ENCODE measurements around the gene TTC7B.

TTC7B gene

GRCh38 chr14:90773196-90773486, 43.1 kb downstream of the TTC7B start:
- TF ChIP-seq EZH2 (IDR thresholded peaks at IDR 0.05; ENCODE audit: borderline replicate concordance, low read depth, low read length, severe bottlenecking): no peak
- TF ChIP-seq CTCF (IDR thresholded peaks at IDR 0.05; ENCODE audit: borderline replicate concordance, extremely low read depth, low read length, poor library complexity, severe bottlenecking): no peak
- H2AFZ ChIP-seq (ENCODE audit: low read depth, low read length): no peak overlapping the region
- no peaks in the 10 kb centered on the region for H3K79me2 ChIP-seq (ENCODE audit: insufficient read depth, low read length)
- no peak overlapping the region for H3K4me3 ChIP-seq (ENCODE audit: low read depth in 1 of 2, low read length in 2 of 2)
- peaks cover 1% of the 10 kb centered on the region for H3K9me3 ChIP-seq (ENCODE audit: insufficient read depth, low read length, severe bottlenecking)
- no peaks in the 10 kb centered on the region for H3K36me3 ChIP-seq (ENCODE audit: insufficient read depth, low read length)
- no peak for ATAC-seq (ENCODE audit: insufficient read depth, low read depth)
- H4K20me1 ChIP-seq (ENCODE audit: insufficient read depth, low read length): no peaks in the 10 kb centered on the region
- H3K9ac ChIP-seq (ENCODE audit: low read depth, low read length): no peak overlapping the region
- DNase-seq: no peak
- H3K4me1 ChIP-seq (ENCODE audit: insufficient read depth, low read length): no peaks in the 10 kb centered on the region
- no peak overlapping the region for H3K27ac ChIP-seq (ENCODE audit: low read length)
- no peaks in the 10 kb centered on the region for H3K27me3 ChIP-seq (ENCODE audit: insufficient read depth, low read length, poor library complexity)
- H3K4me2 ChIP-seq (ENCODE audit: insufficient read depth, low read length): no peak overlapping the region

DNA sequence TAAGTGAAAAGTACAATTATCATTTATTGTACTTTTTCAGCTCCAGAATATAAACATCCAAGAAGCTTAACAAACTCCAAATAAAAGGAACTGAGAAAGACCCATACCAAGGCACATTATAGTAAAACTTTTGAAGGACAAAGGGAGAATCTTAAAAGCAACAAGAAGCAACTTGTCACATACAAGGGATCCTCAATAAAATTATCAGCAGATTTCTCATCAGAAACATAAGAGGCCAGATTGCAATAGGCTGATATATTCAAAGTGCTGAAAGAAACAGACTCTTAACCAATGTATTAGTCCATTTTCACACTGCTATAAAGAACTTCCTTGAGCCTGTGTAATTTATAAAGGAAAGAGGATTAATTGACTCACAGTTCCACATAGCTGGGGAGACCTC, 48.3 kb downstream of the TTC7B start:
- H3K79me2 ChIP-seq (ENCODE audit: insufficient read depth, low read length): no peaks in the 10 kb centered on the region
- no peak for TF ChIP-seq CTCF (IDR thresholded peaks at IDR 0.05; ENCODE audit: borderline replicate concordance, extremely low read depth, low read length, poor library complexity, severe bottlenecking)
- TF ChIP-seq EZH2 (IDR thresholded peaks at IDR 0.05; ENCODE audit: borderline replicate concordance, low read depth, low read length, severe bottlenecking): no peak
- peaks cover 25% of the 10 kb centered on the region for H3K9me3 ChIP-seq (ENCODE audit: insufficient read depth, low read length, severe bottlenecking)

GRCh38 chr14:90760591-90761316, 55.5 kb downstream of the TTC7B start:
- no peaks in the 10 kb centered on the region for H3K36me3 ChIP-seq (ENCODE audit: insufficient read depth, low read length)
- no peak overlapping the region for H3K4me3 ChIP-seq (ENCODE audit: low read depth in 1 of 2, low read length in 2 of 2)
- DNase-seq: no peak
- no peak overlapping the region for H3K9ac ChIP-seq (ENCODE audit: low read depth, low read length)
- H3K27ac ChIP-seq (ENCODE audit: low read length): no peak overlapping the region
- H3K27me3 ChIP-seq (ENCODE audit: insufficient read depth, low read length, poor library complexity): no peaks in the 10 kb centered on the region
- no peak overlapping the region for H2AFZ ChIP-seq (ENCODE audit: low read depth, low read length)
- peaks cover 14% of the 10 kb centered on the region for H3K9me3 ChIP-seq (ENCODE audit: insufficient read depth, low read length, severe bottlenecking)
- peaks cover 18% of the 10 kb centered on the region for H3K4me1 ChIP-seq (ENCODE audit: insufficient read depth, low read length)
- H3K79me2 ChIP-seq (ENCODE audit: insufficient read depth, low read length): no peaks in the 10 kb centered on the region
- no peak for ATAC-seq (ENCODE audit: insufficient read depth, low read depth)
- no peak for TF ChIP-seq EZH2 (IDR thresholded peaks at IDR 0.05; ENCODE audit: borderline replicate concordance, low read depth, low read length, severe bottlenecking)
- TF ChIP-seq CTCF (IDR thresholded peaks at IDR 0.05; ENCODE audit: borderline replicate concordance, extremely low read depth, low read length, poor library complexity, severe bottlenecking): peak; percentile 58
- no peak overlapping the region for H3K4me2 ChIP-seq (ENCODE audit: insufficient read depth, low read length)
- no peaks in the 10 kb centered on the region for H4K20me1 ChIP-seq (ENCODE audit: insufficient read depth, low read length)

More for the DNA sequence above, 48.3 kb downstream of the TTC7B start:
- no peak for ATAC-seq (ENCODE audit: insufficient read depth, low read depth)
- Histone ChIP-seq H3K4me3 (ENCODE audit: low read depth in 1 of 2, low read length in 2 of 2) (no peak overlapping the region), H3K4me1 (ENCODE audit: insufficient read depth, low read length) (no peaks in the 10 kb centered on the region), H4K20me1 (ENCODE audit: insufficient read depth, low read length) (no peaks in the 10 kb centered on the region), H3K27ac (ENCODE audit: low read length) (no peak overlapping the region), H3K4me2 (ENCODE audit: insufficient read depth, low read length) (no peak overlapping the region), H3K27me3 (ENCODE audit: insufficient read depth, low read length, poor library complexity) (no peaks in the 10 kb centered on the region), H3K9ac (ENCODE audit: low read depth, low read length) (no peak overlapping the region), H3K36me3 (ENCODE audit: insufficient read depth, low read length) (no peaks in the 10 kb centered on the region), H2AFZ (ENCODE audit: low read depth, low read length) (no peak overlapping the region)
- no peak for DNase-seq
